Anterior cingulate cortex (tissue), 58 donors: Measurements from ENCODE around the gene ADAT1.

Source experiments
- DNase-seq, 58 donors: peaks; one replicate each; lab custom pipeline; 2025; lab: John Stamatoyannopoulos, UW

The ADAT1 gene, protein sequence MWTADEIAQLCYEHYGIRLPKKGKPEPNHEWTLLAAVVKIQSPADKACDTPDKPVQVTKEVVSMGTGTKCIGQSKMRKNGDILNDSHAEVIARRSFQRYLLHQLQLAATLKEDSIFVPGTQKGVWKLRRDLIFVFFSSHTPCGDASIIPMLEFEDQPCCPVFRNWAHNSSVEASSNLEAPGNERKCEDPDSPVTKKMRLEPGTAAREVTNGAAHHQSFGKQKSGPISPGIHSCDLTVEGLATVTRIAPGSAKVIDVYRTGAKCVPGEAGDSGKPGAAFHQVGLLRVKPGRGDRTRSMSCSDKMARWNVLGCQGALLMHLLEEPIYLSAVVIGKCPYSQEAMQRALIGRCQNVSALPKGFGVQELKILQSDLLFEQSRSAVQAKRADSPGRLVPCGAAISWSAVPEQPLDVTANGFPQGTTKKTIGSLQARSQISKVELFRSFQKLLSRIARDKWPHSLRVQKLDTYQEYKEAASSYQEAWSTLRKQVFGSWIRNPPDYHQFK

DNA sequence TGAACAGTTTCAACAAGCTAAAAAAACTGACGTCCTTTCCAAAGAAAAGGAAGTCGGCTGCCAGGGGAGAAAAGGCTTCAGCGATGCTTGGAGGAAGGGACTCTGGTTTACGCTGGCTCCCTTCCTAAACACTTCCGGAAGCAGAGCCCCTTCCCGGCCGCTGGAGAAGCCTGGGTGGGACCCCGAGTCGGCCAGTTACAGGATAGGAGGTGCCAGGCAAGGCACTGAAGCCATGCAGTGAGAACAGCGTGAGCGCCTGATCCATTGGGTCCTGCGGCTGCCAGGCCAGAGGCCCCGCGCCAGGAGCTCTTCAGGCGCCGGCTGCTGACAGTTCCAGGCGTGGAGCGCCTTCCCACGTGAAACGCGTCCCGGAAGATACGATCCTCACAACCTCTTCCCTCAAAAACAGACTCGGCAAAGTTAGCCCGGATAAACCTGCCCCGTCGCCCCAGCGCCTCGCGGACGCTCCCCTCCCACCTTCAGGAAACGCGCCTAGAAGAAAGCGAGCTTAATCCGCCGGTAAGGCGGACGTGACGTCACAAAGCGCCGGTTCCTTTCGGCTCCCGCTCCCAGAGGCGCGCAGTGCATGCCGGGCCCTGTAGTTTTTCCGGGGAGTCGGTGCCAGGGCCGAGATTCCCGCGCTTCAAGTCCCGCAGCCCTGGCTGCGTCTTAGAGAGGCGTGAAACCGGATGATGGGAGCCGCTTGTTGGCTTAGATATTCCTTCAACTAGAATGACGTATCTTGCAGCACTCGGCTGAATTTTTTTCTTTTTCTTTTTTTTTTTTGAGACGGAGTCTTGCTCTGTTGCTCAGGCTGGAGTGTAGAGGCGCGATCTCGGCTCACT lies at the start of gene ADAT1:
ADAT1 (minus strand) TSS at position 521 of the 845 bp plus-strand sequence. CDS start 2,482 bp downstream, outside the sequence.
- peak; percentile 67 to 99 (median 95) for DNase-seq

DNA sequence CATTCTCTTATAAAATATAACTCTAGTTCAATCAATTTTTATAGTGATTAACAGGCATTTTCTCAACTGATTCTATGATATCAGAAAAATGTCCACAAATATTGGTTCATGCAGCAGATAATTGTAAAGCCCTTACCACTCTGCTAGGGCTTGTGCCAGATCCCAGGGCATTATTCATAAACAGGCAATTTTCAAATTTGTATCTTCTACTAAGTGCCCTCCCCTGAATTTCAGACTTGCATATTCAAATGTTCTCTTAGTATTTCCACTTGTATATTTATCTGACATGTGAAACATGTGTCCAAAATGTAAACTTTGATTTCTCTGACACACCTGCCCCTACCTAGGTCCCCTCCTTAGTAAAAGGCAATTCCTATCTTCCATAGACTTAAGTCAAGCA lies 44.4 kb upstream of the ADAT1 start:
- no peak for DNase-seq

DNA sequence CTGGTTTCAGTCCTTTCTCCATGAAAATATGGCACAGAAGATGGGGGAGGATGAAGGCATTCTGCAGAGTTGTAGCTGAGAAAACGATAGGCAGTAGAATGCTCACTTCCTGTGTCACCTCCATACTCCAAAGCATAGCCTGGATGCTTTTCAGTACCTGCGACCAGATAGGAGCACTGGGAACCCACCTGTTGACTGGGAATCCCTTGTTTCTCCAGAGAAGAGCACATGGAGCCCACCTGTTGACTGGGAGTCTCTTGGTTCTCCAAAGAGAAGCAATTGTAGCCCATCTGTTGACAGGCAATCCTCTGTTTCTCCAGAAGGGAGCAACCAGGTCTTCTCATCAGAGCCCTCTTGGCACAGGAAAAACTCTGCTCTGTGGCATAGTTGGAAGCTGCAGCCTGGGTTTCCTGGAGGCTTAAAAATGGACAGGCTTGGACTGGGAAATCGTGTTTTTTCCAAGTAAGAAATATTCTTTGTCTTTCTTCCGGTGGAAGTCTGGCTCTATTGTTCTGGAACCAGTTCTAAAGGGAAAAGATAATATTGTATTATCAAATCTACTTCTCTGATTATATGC lies 37.7 kb upstream of the ADAT1 start:
- DNase-seq: peak in 6 of 58 donors; percentile 8 to 30 (median 14)

DNA sequence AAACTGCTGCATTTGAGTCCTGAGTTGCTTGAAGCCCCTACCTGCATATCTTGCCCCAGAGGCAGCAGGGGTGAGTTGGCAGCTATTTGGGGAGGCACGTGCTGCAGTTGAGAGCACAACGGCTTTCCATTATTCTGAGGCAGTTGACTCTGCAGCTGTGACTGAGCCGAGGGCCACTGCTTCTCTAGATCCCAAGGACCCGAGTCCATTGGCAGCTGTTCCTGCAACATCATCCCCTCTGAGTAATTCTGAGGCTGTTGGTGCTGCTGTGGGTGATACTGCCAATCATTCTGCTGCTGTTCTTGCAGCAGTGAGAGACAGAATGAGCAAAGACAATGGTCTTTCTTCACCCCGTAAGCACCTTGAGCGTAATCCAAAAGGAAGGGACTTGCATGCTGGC lies 37.2 kb upstream of the ADAT1 start:
- peak in 34 of 58 donors; percentile 4 to 66 (median 22) for DNase-seq

DNA sequence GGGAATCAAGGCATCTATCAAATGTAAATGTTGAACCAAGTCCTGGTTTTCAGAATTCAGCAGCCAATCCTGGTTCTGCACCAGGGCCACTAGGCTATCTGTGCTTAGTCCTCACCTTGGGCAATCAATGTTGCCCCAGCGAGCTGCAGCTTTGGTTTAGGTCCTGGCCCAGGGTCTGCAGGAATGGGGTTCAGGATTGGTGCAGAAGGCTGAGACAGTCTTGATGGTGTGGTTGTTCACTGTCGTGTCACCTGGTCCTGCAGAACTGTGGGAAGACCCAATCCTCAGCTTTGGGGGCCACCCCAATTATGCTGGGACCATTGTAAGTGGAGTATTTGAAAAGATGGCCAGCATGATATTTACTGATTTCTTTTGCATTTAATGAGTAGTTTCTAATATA lies 35.1 kb upstream of the ADAT1 start:
- no peak for DNase-seq

DNA sequence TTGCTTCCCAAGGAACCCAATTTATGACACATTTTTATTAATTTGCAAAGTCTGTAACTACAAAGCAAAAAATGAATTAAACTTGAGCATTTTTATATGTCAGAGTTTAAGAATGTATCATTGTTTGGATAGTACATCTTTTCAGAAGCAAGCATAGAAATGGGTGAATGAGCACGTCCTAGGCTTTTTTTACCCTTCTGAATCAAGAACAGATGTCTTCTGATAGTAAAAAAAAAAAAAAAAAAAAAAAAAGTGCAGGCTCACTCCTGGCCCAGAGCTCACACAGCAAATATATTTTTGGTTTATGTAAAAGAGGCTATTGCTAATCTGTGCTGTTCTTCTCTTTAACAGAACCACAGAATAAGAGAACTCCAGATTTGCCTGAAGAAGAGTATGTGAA lies 30.8 kb upstream of the ADAT1 start:
- peak in 1 of 58 donors; percentile 5 for DNase-seq

DNA sequence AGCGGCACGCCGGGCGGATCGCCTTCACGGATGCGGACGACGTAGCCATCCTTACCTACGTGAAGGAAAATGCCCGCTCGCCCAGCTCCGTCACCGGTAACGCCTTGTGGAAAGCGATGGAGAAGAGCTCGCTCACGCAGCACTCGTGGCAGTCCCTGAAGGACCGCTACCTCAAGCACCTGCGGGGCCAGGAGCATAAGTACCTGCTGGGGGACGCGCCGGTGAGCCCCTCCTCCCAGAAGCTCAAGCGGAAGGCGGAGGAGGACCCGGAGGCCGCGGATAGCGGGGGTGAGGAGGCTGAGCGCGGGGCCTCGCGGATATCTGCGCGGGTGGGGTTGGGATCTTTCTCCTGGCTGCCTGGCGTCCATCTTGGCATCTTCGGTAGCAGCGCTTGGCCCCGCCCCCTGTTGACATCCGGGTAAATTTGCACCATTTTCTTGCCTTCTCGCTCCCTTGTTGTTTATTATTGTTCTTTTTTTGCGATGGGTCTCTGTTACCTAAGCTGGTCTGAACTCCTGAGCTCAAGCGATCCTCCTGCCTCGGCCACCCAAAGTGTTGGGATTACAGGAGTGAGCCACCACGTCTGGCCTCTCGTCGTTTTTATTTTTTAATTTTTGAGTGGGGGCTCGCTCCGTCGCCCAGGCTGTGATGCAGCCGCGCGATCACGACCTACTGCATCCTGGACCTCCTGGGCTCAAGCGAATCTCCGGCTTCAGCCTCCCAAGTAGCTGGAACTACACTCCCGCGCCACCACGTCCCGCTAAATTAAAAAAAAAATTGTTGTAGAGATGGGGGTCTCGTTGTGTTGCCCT lies 25.4 kb upstream of the ADAT1 start:
- peak in 56 of 58 donors; percentile 37 to 91 (median 74) for DNase-seq

DNA sequence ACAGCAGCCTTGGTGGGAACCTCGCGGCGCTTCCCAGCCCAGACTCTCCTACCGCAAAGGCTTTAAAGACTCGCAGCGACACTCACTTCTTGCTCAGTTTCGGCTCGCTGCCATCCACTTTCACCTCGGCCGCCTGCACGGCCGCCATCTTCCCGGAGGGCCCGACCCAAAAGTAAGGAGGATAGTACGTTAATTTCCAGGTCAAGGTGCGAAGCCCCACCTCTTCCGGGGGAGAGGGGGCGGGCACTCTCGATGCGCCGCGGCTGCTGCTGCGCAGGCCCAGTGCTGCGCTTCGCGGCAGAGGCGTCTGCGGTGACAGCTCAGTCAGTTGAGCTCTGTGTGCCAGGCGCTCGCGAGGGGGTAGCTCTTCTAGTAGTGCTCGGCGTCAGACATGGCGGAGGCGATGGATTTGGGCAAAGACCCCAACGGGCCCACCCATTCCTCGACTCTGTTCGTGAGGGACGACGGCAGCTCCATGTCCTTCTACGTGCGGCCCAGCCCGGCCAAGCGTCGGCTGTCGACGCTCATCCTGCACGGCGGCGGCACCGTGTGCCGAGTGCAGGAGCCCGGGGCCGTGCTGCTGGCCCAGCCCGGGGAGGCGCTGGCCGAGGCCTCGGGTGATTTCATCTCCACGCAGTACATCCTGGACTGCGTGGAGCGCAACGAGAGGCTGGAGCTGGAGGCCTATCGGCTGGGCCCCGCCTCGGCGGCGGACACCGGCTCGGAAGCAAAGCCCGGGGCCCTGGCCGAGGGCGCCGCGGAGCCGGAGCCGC lies 24.6 kb upstream of the ADAT1 start, which contains the start of the genes KARS1 and TERF2IP:
KARS1 (minus strand) TSS at position 174 of the 773 bp plus-strand sequence; CDS start at position 148, 26 bp downstream.
TERF2IP (plus strand) TSS at position 282 of the 773 bp plus-strand sequence; CDS start at position 392, 110 bp downstream.
- DNase-seq: peak; percentile 73 to 97 (median 93)

DNA sequence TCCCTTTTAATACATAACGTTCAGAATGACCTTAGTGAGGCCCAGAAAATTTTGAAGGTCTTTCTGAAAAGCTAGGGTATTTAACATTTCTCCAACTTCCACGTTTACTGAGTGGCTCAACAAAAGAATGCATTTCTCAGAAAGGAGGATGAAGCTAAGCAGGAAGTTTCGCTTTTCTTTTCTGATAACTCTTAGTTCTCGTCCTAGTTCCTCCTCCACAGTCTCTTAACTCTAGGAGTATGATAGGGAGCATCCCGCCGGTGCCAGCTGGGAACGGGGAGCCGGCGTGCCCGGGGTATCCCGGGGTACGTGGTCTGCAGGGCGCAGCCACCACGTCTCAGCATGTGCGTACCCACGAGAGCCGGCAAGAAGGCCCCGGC lies 24.0 kb upstream of the ADAT1 start:
- no peak for DNase-seq

DNA sequence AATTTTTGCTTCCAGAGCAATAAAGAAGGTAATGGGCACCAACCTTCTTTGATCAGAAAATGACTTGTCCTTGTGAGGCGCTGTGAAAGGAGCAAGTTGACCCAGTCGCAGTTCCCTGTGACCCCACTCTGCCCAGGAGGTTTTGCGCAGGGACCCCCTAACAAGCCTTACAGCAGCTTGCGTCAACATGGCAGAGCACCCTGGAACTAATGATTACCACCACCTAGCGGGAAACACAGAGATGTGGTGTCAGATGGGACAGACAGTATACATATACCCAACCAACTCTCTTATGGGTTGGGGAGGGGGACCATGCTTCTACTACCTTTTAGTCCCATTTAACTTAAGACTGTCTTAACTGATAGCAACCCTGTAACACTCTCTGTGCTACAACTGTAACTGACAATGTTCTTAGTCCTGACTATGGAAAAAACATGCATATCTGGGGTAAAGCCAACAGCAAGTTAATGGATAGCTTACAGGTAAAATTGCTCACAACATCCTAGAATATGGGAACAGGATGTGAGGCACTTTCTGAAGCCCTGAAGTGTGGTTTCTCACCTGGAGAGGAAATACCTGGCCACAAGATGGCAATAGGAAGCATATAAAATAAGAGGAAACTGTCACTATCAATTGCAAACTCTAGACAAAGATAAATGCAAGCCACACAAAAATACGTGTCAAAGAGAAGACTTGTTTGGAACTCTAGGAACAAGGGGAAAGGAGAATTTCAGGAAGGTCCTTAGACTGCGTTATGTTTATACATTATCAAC lies 21.3 kb upstream of the ADAT1 start:
- no peak for DNase-seq

DNA sequence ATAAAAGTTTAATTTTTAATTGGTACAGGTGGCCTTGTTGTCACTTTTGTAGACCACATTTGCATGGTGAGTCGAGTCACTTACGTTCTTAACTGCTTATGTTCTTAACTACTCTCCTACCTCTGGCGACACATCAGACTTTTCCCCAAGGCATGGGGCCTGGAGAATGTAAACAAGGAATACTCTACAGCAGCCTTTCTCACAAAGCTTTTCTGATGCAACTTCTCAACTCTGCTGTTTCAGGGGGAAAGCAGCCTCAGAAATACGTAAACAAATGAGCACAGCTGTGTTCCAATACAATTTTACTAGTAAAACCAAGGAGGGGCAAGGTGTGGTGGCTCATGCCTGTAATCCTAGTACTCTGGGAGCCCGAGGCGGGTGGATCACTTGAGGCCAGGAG lies 17.5 kb upstream of the ADAT1 start:
- no peak for DNase-seq

DNA sequence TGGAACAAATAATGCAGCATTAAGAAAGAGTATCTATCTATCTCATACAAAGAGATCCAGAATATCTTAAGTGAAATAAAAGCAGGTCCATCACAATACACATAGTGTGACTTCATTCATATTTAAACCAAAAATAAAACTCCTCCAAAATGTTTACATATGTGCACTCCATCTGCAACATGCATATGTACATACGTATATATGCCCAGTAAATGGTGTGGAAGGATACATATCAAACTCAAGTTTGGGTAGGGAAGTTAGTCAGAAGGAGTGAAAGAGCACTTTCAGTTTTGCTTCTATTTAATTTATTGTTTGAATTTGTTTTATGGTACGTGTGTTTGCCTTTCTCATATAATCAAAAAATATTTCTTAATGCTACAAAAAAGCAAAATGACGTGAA lies 12.0 kb upstream of the ADAT1 start:
- DNase-seq: no peak

DNA sequence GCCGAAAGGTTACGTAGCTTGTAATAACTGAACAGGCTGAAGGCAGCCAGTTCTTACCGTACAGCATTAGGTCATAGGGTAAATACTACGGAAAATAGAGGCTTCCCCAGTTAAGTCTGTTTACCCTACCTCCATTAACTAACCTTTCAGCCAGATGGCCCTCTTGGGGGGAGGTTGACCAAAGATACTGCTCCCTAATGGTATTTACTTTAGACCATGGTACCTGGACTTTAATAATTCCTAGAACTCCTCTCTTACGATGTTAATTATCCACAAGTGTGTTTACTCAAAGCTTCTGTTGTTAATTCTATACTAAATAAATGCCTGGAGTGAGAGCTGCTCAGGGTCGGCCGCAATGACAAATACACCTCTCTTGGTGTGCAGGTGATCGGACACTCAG lies 9.8 kb upstream of the ADAT1 start:
- no peak for DNase-seq

DNA sequence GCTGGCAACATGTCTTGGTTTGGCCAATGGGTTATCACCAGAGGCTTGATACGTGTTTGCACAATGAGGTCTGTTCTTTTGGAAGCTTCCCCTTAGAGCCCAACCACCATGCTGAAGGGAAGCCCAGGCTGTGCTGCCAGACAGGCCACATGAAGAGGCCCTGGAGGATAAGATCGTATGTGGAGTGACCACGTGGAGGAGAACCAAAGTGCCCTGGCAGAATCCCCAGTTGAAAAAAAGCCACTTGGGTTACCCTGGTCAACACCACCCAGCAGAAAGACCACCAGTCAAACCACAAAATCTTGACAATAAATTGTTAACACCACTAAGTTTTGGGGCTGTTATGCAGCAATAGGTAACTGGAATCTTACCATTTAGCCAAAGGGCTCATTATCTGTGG lies 7.0 kb upstream of the ADAT1 start:
- DNase-seq: no peak

DNA sequence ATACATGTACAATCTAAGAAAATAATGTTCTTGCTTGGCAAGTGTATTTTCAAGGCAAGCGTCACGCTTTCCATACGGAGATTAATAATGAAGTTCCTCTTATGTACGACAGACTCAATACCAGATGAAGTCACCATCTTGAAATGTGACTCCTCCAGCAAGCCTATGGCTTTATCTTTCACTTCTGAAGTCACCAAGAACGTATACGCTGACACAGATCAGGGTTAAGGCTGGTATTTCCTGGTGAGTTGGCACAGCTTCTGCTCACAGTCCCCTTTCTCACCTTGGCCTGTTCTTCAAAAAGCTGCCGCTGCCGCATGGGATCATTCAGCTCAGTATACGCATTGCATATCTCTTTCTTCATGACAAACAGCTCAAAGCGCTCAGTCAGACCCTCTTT lies 6.1 kb upstream of the ADAT1 start:
- DNase-seq: no peak

DNA sequence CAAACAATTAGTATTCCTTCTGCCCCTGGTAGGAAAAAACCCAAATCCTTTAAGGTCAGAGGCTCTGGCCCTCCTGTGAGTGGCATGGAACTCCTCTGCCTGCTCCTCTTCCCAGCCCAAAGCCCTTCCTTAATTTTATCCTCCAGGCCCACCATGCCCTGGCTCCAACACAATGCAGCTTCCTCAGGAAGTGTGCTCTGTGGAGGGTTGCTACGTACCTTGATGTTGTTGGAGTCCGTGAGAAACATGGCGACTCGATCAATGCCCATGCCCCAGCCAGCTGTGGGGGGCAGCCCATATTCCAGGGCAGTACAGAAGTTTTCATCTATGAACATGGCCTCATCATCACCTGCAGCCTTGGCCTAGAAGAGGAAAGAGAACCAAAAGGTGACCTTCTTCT lies 5.3 kb upstream of the ADAT1 start:
- no peak for DNase-seq

DNA sequence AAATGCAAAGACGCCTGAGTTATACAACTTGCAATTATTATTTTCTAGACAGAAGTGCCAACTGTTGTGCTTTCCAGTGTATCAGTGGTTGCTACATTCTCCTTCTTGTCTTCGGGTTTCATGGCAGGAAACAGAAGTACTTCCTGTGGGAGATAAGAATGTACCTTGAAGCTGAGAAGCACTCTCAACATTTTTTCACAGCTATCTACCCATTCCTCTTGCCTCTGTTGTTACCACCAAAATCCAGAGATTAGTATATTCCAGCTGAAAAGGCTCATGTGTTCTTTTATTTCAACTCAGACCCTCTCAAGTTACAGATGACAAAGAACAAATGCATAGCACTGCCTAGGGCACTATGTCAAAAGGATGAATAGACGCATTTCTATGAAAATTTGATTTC lies 4.8 kb upstream of the ADAT1 start:
- no peak for DNase-seq

DNA sequence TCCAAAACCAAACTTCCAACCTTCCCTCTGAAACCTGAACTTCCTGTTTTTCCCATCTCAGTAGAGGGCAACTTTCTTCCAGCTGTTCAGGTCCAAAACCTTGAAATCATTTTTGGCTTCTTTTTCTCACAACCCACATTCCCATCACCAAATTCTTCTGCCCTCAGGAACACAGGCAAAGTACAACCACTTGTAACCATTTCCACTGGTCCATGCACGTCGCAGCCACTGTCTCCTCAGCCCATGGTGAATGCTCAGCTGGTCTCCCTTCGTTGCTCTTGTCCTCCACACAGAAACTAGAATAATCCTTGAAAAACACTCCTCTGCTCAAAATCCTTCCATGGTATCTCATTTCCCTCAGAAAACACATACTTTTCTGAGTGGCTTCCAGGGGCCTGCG lies 3.7 kb upstream of the ADAT1 start:
- no peak for DNase-seq
